ENCODE results near the gene HOXA9. TPM values are rescaled to one million over a fixed set of nuclear protein-coding genes. Genes with fewer than 3 reads are reported as not detected.

Gene HOXA9
- total RNA-seq, 4 donors from 2014 or later: 0.54 to 0.89 TPM; not detected in 2

- Histone ChIP-seq H3K27me3 (peaks cover 100% of the 10 kb centered on the region), H3K27ac (no peak overlapping the region), H3K9me3 (no peaks in the 10 kb centered on the region), H3K4me3 (peak overlapping the region; percentile 1 to 52), H3K4me1 (peaks cover 0 to 37% (median 24%) of the 10 kb centered on the region in 3 donors), H3K36me3 (no peaks in the 10 kb centered on the region)
- no peak for ATAC-seq
- TF ChIP-seq CTCF (IDR thresholded peaks at IDR 0.05): no peak
- TF ChIP-seq POLR2AphosphoS5 (IDR thresholded peaks at IDR 0.05): no peak
- no peak for TF ChIP-seq EP300 (IDR thresholded peaks at IDR 0.05)
- TF ChIP-seq POLR2A (IDR thresholded peaks at IDR 0.05): no peak
- 0 to 5% methylated on average over 1 to 8 of the region's 58 CpGs for WGBS, 2 donors (ENCODE audit: low coverage in 1 of 2)
Observed at GRCh38 chr7:27172823-27173510, 7.6 kb upstream of the HOXA9 start.

DNA sequence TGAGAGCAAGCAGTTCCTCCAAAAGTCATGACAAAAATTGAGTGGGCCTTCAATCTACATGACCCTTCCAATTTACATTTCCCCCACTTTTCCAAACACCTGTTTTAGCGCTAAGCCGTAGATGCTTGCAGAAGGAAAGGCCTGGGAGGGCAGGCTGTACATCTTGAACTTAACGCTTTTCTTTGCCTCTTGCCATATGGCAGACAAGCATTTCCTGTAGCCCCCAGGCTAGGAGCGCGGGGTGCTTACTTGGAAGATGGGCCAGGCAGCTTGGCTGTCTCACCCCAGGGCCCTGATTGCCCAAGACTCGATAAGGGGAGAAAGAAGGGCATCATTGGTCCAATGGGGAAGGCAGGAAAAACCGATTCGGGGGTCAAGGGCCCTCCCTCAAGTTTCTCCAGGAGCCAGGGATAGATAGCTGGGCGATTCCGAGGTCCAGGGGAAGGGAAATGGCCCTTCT lies 7.0 kb upstream of the HOXA9 start:
- H3K4me3 ChIP-seq: peak overlapping the region in 1 of 2 donors; percentile 52
- WGBS, 2 donors (ENCODE audit: low coverage in 1 of 2): 18% methylated on average over 2 of the region's 10 CpGs; no CpG with 5 or more reads in 1 of the 2 donors
- H3K36me3 ChIP-seq: no peaks in the 10 kb centered on the region
- peaks cover 100% of the 10 kb centered on the region for H3K27me3 ChIP-seq
- TF ChIP-seq POLR2A (IDR thresholded peaks at IDR 0.05) (no peak), EP300 (IDR thresholded peaks at IDR 0.05) (no peak), CTCF (IDR thresholded peaks at IDR 0.05) (no peak), POLR2AphosphoS5 (IDR thresholded peaks at IDR 0.05) (no peak)
- ATAC-seq: no peak
- H3K9me3 ChIP-seq: no peaks in the 10 kb centered on the region
- peaks cover 0 to 37% (median 24%) of the 10 kb centered on the region in 3 donors for H3K4me1 ChIP-seq
- no peak overlapping the region for H3K27ac ChIP-seq

- H3K27ac ChIP-seq: no peak overlapping the region
Observed at GRCh38 chr7:27171637-27172314, 6.4 kb upstream of the HOXA9 start.

GRCh38 chr7:27171325-27171636 lies 5.9 kb upstream of the HOXA9 start:
- TF ChIP-seq POLR2A (IDR thresholded peaks at IDR 0.05): no peak
- no peak for TF ChIP-seq EP300 (IDR thresholded peaks at IDR 0.05)
- no peak for TF ChIP-seq CTCF (IDR thresholded peaks at IDR 0.05)
- no peak for TF ChIP-seq POLR2AphosphoS5 (IDR thresholded peaks at IDR 0.05)
- ATAC-seq: no peak

More at GRCh38 chr7:27171637-27172314, 6.4 kb upstream of the HOXA9 start:
- Histone ChIP-seq H3K36me3 (no peaks in the 10 kb centered on the region), H3K27me3 (peaks cover 100% of the 10 kb centered on the region), H3K4me3 (no peak overlapping the region), H3K4me1 (peaks cover 0 to 39% (median 24%) of the 10 kb centered on the region in 3 donors), H3K9me3 (no peaks in the 10 kb centered on the region)
- no peak for ATAC-seq
- 7 to 9% methylated on average over 17 to 21 of the region's 30 CpGs for WGBS, 2 donors (ENCODE audit: low coverage in 1 of 2)
- TF ChIP-seq POLR2A (IDR thresholded peaks at IDR 0.05) (no peak), POLR2AphosphoS5 (IDR thresholded peaks at IDR 0.05) (no peak), CTCF (IDR thresholded peaks at IDR 0.05) (no peak), EP300 (IDR thresholded peaks at IDR 0.05) (no peak)

More at GRCh38 chr7:27171325-27171636, 5.9 kb upstream of the HOXA9 start:
- Histone ChIP-seq H3K27me3 (peaks cover 100% of the 10 kb centered on the region), H3K9me3 (peaks cover 0 to under 1% (median 0%) of the 10 kb centered on the region in 3 donors), H3K4me1 (peaks cover 0 to 44% (median 27%) of the 10 kb centered on the region in 3 donors), H3K4me3 (no peak overlapping the region), H3K27ac (no peak overlapping the region), H3K36me3 (no peaks in the 10 kb centered on the region)
- 0 to 17% methylated on average over 3 to 6 of the region's 8 CpGs for WGBS, 2 donors (ENCODE audit: low coverage in 1 of 2)
